Liver (tissue), 9 donors: ENCODE data around the gene UTF1. TPM values are rescaled to one million over a fixed set of nuclear protein-coding genes. Genes with fewer than 3 reads are reported as not detected.

ENCODE experiments used
- DNase-seq: peaks from one replicate; pipeline ENCODE4 v3.0.0-alpha.2; 2017; ENCODE audit warnings: low spot score
- H3K27ac ChIP-seq, 2 donors: one replicate each; pipeline ENCODE4 v1.7.0; 2013; ENCODE audit warnings: inconsistent platforms in 2 of 2, low read length in 2 of 2, control low read depth in 1 of 2, low read depth in 1 of 2, mild to moderate bottlenecking in 1 of 2
- H3K27me3 ChIP-seq, 4 donors: one replicate each; pipeline versions ENCODE4 v1.6.1 to v1.7.0; 2013; ENCODE audit warnings: low read length in 3 of 4, inconsistent platforms in 1 of 4, mild to moderate bottlenecking in 1 of 4, moderate library complexity in 1 of 4; ENCODE audit not compliant: control insufficient read depth in 4 of 4, insufficient read depth in 4 of 4
- H3K36me3 ChIP-seq, 4 donors: one replicate each; pipeline versions ENCODE4 v1.6.1 to v1.7.0; 2013; ENCODE audit warnings: low read length in 3 of 4, mild to moderate bottlenecking in 3 of 4, low read depth in 1 of 4, moderate library complexity in 1 of 4; ENCODE audit not compliant: control insufficient read depth in 4 of 4, insufficient read depth in 3 of 4
- H3K4me1 ChIP-seq, 4 donors: one replicate each; pipeline versions ENCODE4 v1.6.1 to v1.7.0; 2013; ENCODE audit warnings: low read length in 3 of 4, mild to moderate bottlenecking in 3 of 4, moderate library complexity in 1 of 4; ENCODE audit not compliant: control insufficient read depth in 4 of 4, insufficient read depth in 4 of 4
- H3K4me3 ChIP-seq, 3 donors: one replicate each; pipeline versions ENCODE4 v1.6.1 to v1.7.0; 2013; ENCODE audit warnings: low read length in 3 of 3, control low read depth in 1 of 3, low read depth in 1 of 3, mild to moderate bottlenecking in 1 of 3
- H3K9ac ChIP-seq, 2 donors: one replicate each; pipeline ENCODE4 v1.7.0; 2013; ENCODE audit warnings: low read length in 2 of 2, mild to moderate bottlenecking in 2 of 2, moderate library complexity in 2 of 2, control low read depth in 1 of 2, low read depth in 1 of 2
- H3K9me3 ChIP-seq, 4 donors: one replicate each; pipeline versions ENCODE4 v1.6.1 to v1.7.0; 2013; ENCODE audit warnings: low read length in 3 of 4; ENCODE audit not compliant: control insufficient read depth in 4 of 4
- EGR1 ChIP-seq, 2 donors: IDR thresholded peaks; 2 replicates each; pipeline ENCODE4 v1.6.1; 2016 to 2018; ENCODE audit warnings: antibody characterized with exemption in 2 of 2, low read depth in 2 of 2
- FOXA1 ChIP-seq: IDR thresholded peaks from 2 replicates; pipeline ENCODE4 v1.6.1; 2016; ENCODE audit warnings: antibody characterized with exemption
- FOXA2 ChIP-seq: IDR thresholded peaks from 2 replicates; pipeline ENCODE4 v1.6.1; 2016; ENCODE audit warnings: antibody characterized with exemption
- HNF4A ChIP-seq, 2 donors: conservative IDR thresholded peaks; 2 replicates each; pipeline ENCODE4 v1.6.1; 2016; ENCODE audit warnings: antibody characterized with exemption in 2 of 2, mild to moderate bottlenecking in 2 of 2
- HNF4G ChIP-seq: IDR thresholded peaks from 2 replicates; pipeline ENCODE4 v1.6.1; 2016; ENCODE audit warnings: antibody characterized with exemption
- NR2F2 ChIP-seq: IDR thresholded peaks from 2 replicates; pipeline ENCODE4 v1.6.1; 2016; ENCODE audit warnings: antibody characterized with exemption
- RAD21 ChIP-seq, 2 donors: IDR thresholded peaks; 2 replicates each; pipeline ENCODE4 v1.6.1; 2016; ENCODE audit warnings: antibody characterized with exemption in 2 of 2, mild to moderate bottlenecking in 2 of 2
- RXRA ChIP-seq, 2 donors: IDR thresholded peaks; 2 replicates each; pipeline ENCODE4 v1.6.1; 2017 to 2018; ENCODE audit warnings: antibody characterized with exemption in 2 of 2, mild to moderate bottlenecking in 1 of 2
- SP1 ChIP-seq: IDR thresholded peaks from 2 replicates; pipeline ENCODE4 v1.6.1; 2018; ENCODE audit warnings: antibody characterized with exemption, mild to moderate bottlenecking
- TAF1 ChIP-seq: conservative IDR thresholded peaks from 2 replicates; pipeline ENCODE4 v1.6.1; 2016; ENCODE audit warnings: antibody characterized with exemption, mild to moderate bottlenecking
- YY1 ChIP-seq: IDR thresholded peaks from 2 replicates; pipeline ENCODE4 v1.6.1; 2016; ENCODE audit warnings: antibody characterized with exemption, mild to moderate bottlenecking
- WGBS: extraction: QIAGEN DNeasy Blood & Tissue Kit; methylation state at CpG from one replicate; pipeline ENCODE4 v1.1.7; 2013; 5-methylcytosine and 5-hydroxymethylcytosine counted together
- polyA plus RNA-seq, 2 donors: library from polyadenylated mRNA; stranded (reverse) in 1 of 2; unstranded in 1 of 2; fragments of 200-250 nt in 1 of 2; fragments of >200 nt in 1 of 2; fragmentation: Nextera tagmentation in 1 of 2; extraction: Ambion mirVana in 1 of 2; gene quantifications; one replicate each; pipeline versions ENCODE4 v1.2.1 to v1.2.3, GENCODE V29; 2013 to 2015
- total RNA-seq, 2 donors: library from RNA; depleted of rRNA; stranded (reverse); fragments of >200 nt; gene quantifications; one replicate each; pipeline ENCODE4 v1.2.3, GENCODE V29; 2014
- TF ChIP-seq, protein P1 (sequence below): IDR thresholded peaks from 2 replicates; pipeline ENCODE4 v1.6.1; 2016; ENCODE audit warnings: antibody characterized with exemption
- TF ChIP-seq, protein P2 (sequence below): IDR thresholded peaks from 2 replicates; pipeline ENCODE4 v1.6.1; 2016; ENCODE audit warnings: antibody characterized with exemption, mild to moderate bottlenecking
- donor health status: healthy.
- donor health status: healthy.
- donor health status: healthy.
- donor health status: healthy.
- donor health status: healthy.

The UTF1 gene
- total and polyA plus RNA-seq, 4 donors = not detected

DNA sequence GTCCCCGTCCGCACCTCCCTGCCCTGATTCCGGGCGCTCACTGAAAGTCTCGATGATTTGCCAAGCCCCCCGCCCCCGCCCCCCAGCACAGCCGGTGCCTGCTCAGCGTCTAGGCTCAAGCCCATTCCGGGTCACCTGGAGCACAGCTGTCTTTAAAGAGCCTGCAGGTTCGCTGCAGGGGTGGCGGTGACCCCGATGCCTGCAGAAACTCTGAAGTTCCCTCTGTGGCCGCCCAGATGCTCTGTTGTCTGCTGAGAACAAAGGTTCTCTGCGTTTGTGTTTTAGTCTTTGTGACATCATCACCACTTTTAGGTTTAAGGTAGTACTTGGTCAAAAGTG is 8.4 kb downstream of the UTF1 start:
- no peak overlapping the region for H3K27ac ChIP-seq
- H3K4me1 ChIP-seq = peaks cover 4 to 17% (median 11%) of the 10 kb centered on the region in 4 donors
- 19% methylated on average over 15 of the region's 15 CpGs for WGBS
- no peak for DNase-seq
- H3K9ac ChIP-seq = no peak overlapping the region
- H3K4me3 ChIP-seq = no peak overlapping the region
- no peaks in the 10 kb centered on the region for H3K9me3 ChIP-seq
- peaks cover 0 to 33% (median 2%) of the 10 kb centered on the region in 4 donors for H3K27me3 ChIP-seq
- H3K36me3 ChIP-seq = no peaks in the 10 kb centered on the region
- TF ChIP-seq EGR1 (IDR thresholded peaks at IDR 0.05; ENCODE audit: low read depth in 2 of 2) = no peak
- no peak for TF ChIP-seq RAD21 (IDR thresholded peaks at IDR 0.05)
- TF ChIP-seq NR2F2 = no peak
- TF ChIP-seq YY1 = no peak
- no peak for TF ChIP-seq HNF4G
- TF ChIP-seq FOXA1 = no peak

DNA sequence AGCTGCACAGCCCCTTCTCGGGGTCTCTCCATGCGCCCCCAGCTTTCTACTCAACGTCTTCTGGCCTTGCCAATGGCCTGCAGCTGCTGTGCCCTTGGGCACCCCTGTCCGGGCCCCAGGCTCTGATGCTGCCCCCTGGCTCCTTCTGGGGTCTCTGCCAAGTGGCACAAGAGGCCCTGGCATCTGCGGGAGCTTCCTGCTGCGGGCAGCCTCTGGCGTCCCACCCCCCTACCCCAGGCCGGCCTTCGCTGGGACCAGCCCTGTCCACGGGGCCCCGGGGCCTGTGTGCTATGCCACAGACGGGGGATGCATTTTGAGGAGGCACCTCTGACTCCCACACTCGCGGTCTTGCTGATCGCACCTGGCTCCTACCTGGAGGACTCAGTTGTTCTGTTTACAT is 10.0 kb downstream of the UTF1 start:
- WGBS = 78% methylated on average over 15 of the region's 15 CpGs
- peaks cover 0 to 29% (median 2%) of the 10 kb centered on the region in 4 donors for H3K27me3 ChIP-seq

DNA sequence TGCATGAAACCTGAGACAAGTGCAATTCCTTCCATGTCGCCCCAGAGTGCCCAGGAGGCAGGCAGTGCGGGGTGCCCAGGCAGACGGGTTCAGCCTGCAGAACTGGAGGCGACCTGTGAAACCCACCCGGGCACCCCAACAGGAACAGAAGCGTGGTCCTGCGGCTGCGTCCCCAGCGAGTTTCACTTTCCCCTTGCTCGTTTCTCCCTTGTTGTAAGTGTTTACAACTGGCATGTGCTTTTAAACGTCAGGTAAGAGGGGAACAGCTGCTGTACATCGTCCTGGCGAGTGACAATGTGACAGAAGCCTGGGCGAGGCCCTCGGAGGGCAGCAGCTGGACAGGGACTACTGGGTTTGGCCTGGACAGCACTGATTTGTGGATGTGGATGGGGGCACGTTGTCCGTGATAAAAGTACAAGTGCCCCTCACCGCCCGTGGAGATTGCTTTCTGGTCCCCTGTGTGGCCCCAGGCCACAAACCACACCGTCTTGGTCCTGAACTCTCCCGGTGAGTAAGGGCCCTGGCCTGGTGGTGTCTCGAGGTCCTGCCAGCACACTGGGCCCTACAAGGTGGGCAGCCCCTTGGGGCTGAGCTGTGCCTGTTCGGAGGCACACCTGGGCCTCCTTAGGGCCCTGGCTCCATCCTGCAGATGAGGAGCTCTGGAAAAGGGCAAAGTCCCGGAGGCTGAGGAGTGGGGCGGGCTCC is 11.6 kb downstream of the UTF1 start:
- Histone ChIP-seq H3K36me3 (no peaks in the 10 kb centered on the region), H3K9ac (no peak overlapping the region), H3K27me3 (peaks cover 0 to 22% (median 2%) of the 10 kb centered on the region in 4 donors), H3K9me3 (no peaks in the 10 kb centered on the region), H3K27ac (no peak overlapping the region), H3K4me3 (peak overlapping the region in 1 of 3 donors; percentile 10), H3K4me1 (peaks cover 2 to 11% (median 7%) of the 10 kb centered on the region in 4 donors)
- DNase-seq = no peak
- TF ChIP-seq, protein P1, sequence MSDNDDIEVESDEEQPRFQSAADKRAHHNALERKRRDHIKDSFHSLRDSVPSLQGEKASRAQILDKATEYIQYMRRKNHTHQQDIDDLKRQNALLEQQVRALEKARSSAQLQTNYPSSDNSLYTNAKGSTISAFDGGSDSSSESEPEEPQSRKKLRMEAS = no peak
- TF ChIP-seq EGR1 (IDR thresholded peaks at IDR 0.05; ENCODE audit: low read depth in 2 of 2) = no peak
- no peak for TF ChIP-seq FOXA1
- no peak for TF ChIP-seq NR2F2
- 65% methylated on average over 25 of the region's 25 CpGs for WGBS

More for the DNA sequence above, 10.0 kb downstream of the UTF1 start:
- no peaks in the 10 kb centered on the region for H3K36me3 ChIP-seq
- H3K4me1 ChIP-seq = peaks cover 4 to 17% (median 11%) of the 10 kb centered on the region in 4 donors
- TF ChIP-seq FOXA1 (no peak), NR2F2 (no peak), YY1 (no peak), RXRA (IDR thresholded peaks at IDR 0.05) (no peak), HNF4A (conservative IDR thresholded peaks at IDR 0.05) (no peak), TAF1 (no peak), SP1 (no peak), FOXA2 (no peak)
- TF ChIP-seq, protein P2, sequence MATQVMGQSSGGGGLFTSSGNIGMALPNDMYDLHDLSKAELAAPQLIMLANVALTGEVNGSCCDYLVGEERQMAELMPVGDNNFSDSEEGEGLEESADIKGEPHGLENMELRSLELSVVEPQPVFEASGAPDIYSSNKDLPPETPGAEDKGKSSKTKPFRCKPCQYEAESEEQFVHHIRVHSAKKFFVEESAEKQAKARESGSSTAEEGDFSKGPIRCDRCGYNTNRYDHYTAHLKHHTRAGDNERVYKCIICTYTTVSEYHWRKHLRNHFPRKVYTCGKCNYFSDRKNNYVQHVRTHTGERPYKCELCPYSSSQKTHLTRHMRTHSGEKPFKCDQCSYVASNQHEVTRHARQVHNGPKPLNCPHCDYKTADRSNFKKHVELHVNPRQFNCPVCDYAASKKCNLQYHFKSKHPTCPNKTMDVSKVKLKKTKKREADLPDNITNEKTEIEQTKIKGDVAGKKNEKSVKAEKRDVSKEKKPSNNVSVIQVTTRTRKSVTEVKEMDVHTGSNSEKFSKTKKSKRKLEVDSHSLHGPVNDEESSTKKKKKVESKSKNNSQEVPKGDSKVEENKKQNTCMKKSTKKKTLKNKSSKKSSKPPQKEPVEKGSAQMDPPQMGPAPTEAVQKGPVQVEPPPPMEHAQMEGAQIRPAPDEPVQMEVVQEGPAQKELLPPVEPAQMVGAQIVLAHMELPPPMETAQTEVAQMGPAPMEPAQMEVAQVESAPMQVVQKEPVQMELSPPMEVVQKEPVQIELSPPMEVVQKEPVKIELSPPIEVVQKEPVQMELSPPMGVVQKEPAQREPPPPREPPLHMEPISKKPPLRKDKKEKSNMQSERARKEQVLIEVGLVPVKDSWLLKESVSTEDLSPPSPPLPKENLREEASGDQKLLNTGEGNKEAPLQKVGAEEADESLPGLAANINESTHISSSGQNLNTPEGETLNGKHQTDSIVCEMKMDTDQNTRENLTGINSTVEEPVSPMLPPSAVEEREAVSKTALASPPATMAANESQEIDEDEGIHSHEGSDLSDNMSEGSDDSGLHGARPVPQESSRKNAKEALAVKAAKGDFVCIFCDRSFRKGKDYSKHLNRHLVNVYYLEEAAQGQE = no peak
- no peak for DNase-seq
- H3K27ac ChIP-seq = no peak overlapping the region
- no peak overlapping the region for H3K9ac ChIP-seq
- H3K9me3 ChIP-seq = no peaks in the 10 kb centered on the region
- no peak overlapping the region for H3K4me3 ChIP-seq
